CD14-positive monocyte (primary cell): ENCODE measurements around the gene NAA16. TPM values are rescaled to one million over a fixed set of nuclear protein-coding genes. Genes with fewer than 3 reads are reported as not detected.

ENCODE experiments used
- DNase-seq, 3 donors: peaks; one replicate each; pipeline ENCODE4 v3.0.0-alpha.2; 2011 to 2022
- H2AFZ ChIP-seq: 2 replicates; pipeline ENCODE4 v1.6.0; 2012; ENCODE audit warnings: mild to moderate bottlenecking, low read depth, low read length, inconsistent platforms; ENCODE audit not compliant: insufficient read depth, poor library complexity, severe bottlenecking
- H3K27ac ChIP-seq, 2 donors: 1 replicate in 1 of 2; 2 replicates in 1 of 2; pipeline ENCODE4 v1.5.1; 2012 to 2013; ENCODE audit warnings: low read length in 2 of 2, control low read depth in 1 of 2, inconsistent platforms in 1 of 2, low read depth in 1 of 2, mild to moderate bottlenecking in 1 of 2
- H3K27me3 ChIP-seq, 2 donors: one replicate each; pipeline versions ENCODE4 v1.6.0 to v1.6.1; 2011 to 2013; ENCODE audit warnings: low read length in 2 of 2; ENCODE audit not compliant: control insufficient read depth in 2 of 2, insufficient read depth in 2 of 2
- H3K36me3 ChIP-seq, 2 donors: replicated peaks in 1 of 2; 1 replicate in 1 of 2; 2 replicates in 1 of 2; pipeline versions ENCODE4 v1.5.1 to v1.6.1; 2012 to 2013; ENCODE audit warnings: low read length in 2 of 2, control low read depth in 1 of 2, inconsistent platforms in 1 of 2, mild to moderate bottlenecking in 1 of 2; ENCODE audit not compliant: insufficient read depth in 2 of 2, control insufficient read depth in 1 of 2
- H3K4me1 ChIP-seq, 2 donors: 1 replicate in 1 of 2; 2 replicates in 1 of 2; pipeline versions ENCODE4 v1.5.1 to v1.6.1; 2012 to 2013; ENCODE audit warnings: low read length in 2 of 2, control low read depth in 1 of 2, inconsistent platforms in 1 of 2, mild to moderate bottlenecking in 1 of 2, moderate library complexity in 1 of 2; ENCODE audit not compliant: insufficient read depth in 2 of 2, control insufficient read depth in 1 of 2
- H3K4me2 ChIP-seq: replicated peaks from 2 replicates; pipeline ENCODE3; 2012; ENCODE audit warnings: low read length, moderate library complexity, mild to moderate bottlenecking; ENCODE audit not compliant: poor library complexity, severe bottlenecking; ENCODE audit errors: extremely low read depth
- H3K4me3 ChIP-seq, 3 experiments: fragments of 200-600 bp in 1 of 3; sonication (generic) in 1 of 3; replicated peaks in 1 of 3; 1 replicate in 2 of 3; 2 replicates in 1 of 3; pipeline ENCODE4 v1.5.1; 2011 to 2013; ENCODE audit warnings: low read length in 3 of 3, mild to moderate bottlenecking in 3 of 3, control low read depth in 2 of 3, low read depth in 2 of 3, inconsistent platforms in 1 of 3, moderate library complexity in 1 of 3
- H3K79me2 ChIP-seq: 2 replicates; pipeline ENCODE4 v1.6.0; 2012; ENCODE audit warnings: mild to moderate bottlenecking, control low read depth, inconsistent platforms, low read length, moderate library complexity; ENCODE audit not compliant: insufficient read depth
- H3K9ac ChIP-seq: 2 replicates; pipeline ENCODE4 v1.6.0; 2017; ENCODE audit warnings: low read length, mild to moderate bottlenecking; ENCODE audit not compliant: insufficient read depth, poor library complexity, severe bottlenecking
- H3K9me3 ChIP-seq, 2 donors: replicated peaks in 1 of 2; 1 replicate in 1 of 2; 2 replicates in 1 of 2; pipeline versions ENCODE4 v1.5.1 to v1.6.1; 2012 to 2013; ENCODE audit warnings: low read length in 2 of 2, control low read depth in 1 of 2; ENCODE audit not compliant: control insufficient read depth in 1 of 2, insufficient read depth in 1 of 2
- H4K20me1 ChIP-seq: 2 replicates; pipeline ENCODE4 v1.6.0; 2012; ENCODE audit warnings: mild to moderate bottlenecking, low read length, control low read depth, moderate library complexity; ENCODE audit not compliant: insufficient read depth
- H3K27ac Mint-ChIP-seq, 7 donors: one replicate each; pipeline ENCODE4 v1.8.0; 2020; ENCODE audit warnings: mild to moderate bottlenecking in 7 of 7, mixed read lengths in 7 of 7, moderate library complexity in 6 of 7, inconsistent platforms in 2 of 7
- H3K27me3 Mint-ChIP-seq, 3 donors: one replicate each; pipeline ENCODE4 v1.8.0; 2021 to 2022; ENCODE audit warnings: low read depth in 3 of 3, mild to moderate bottlenecking in 3 of 3, mixed read lengths in 3 of 3, moderate library complexity in 3 of 3, inconsistent platforms in 1 of 3
- H3K36me3 Mint-ChIP-seq, 2 donors: one replicate each; pipeline ENCODE4 v1.8.0; 2020; ENCODE audit warnings: mixed read lengths in 2 of 2, inconsistent platforms in 1 of 2, mild to moderate bottlenecking in 1 of 2
- H3K4me1 Mint-ChIP-seq: one replicate; pipeline ENCODE4 v1.8.0; 2020; ENCODE audit warnings: mild to moderate bottlenecking, mixed read lengths
- H3K4me3 Mint-ChIP-seq, 2 donors: one replicate each; pipeline ENCODE4 v1.8.0; 2020; ENCODE audit warnings: mild to moderate bottlenecking in 2 of 2, mixed read lengths in 2 of 2, moderate library complexity in 1 of 2
- H3K9me3 Mint-ChIP-seq, 7 donors: one replicate each; pipeline ENCODE4 v1.8.0; 2020 to 2022; ENCODE audit warnings: mixed read lengths in 7 of 7, mild to moderate bottlenecking in 6 of 7, moderate library complexity in 6 of 7, inconsistent platforms in 2 of 7
- CTCF ChIP-seq: fragments of 200-600 bp; IDR thresholded peaks from one replicate; pipeline ENCODE4 v1.8.0; 2022; ENCODE audit warnings: antibody characterized with exemption, mild to moderate bottlenecking
- WGBS: methylation state at CpG from one replicate; pipeline ENCODE4 v1.1.5; 2013; ENCODE audit warnings: missing lambda C conversion rate; ENCODE audit not compliant: insufficient coverage; 5-methylcytosine and 5-hydroxymethylcytosine counted together
- intact Hi-C, 2 donors: fragments of 100-400 bp; cut with micrococcal nuclease; formaldehyde crosslinking; loops; one replicate each; pipeline versions ENCODE4 v1.15.0 to v1.15.1; 2023
- polyA plus RNA-seq, 3 donors: library from polyadenylated mRNA; depleted of rRNA in 1 of 3; unstranded in 2 of 3; stranded (reverse) in 1 of 3; fragments of 300-500 nt in 2 of 3; fragments of >200 nt in 1 of 3; fragmentation: Illumina TruSeq in 2 of 3; gene quantifications; 1 replicate in 2 of 3; 2 replicates in 1 of 3; pipeline ENCODE4 v1.2.3, GENCODE V29; 2012 to 2021

The NAA16 gene
- polyA plus RNA-seq, 3 donors = 3.8 to 20.6 (median 5.9) TPM

GRCh38 chr13:41398494-41399170 lies 87.6 kb downstream of the NAA16 start:
- no peaks in the 10 kb centered on the region for H3K27me3 ChIP-seq
- intact Hi-C loops = no loop called here
- no peak for DNase-seq
- no peaks in the 10 kb centered on the region for H3K36me3 ChIP-seq
- peaks cover 12% of the 10 kb centered on the region in 2 donors for H3K9me3 ChIP-seq
- no peak overlapping the region for H2AFZ ChIP-seq
- no peak overlapping the region for H3K4me2 ChIP-seq
- H3K27ac ChIP-seq = no peak overlapping the region
- Mint-ChIP-seq H3K36me3 (peaks cover 0 to 2% of the 10 kb centered on the region in 2 donors), H3K4me1 (no peaks in the 10 kb centered on the region), H3K9me3 (peaks cover 6 to 16% (median 10%) of the 10 kb centered on the region in 7 donors), H3K27ac (peak overlapping the region in 1 of 7 donors; percentile 1), H3K4me3 (no peak overlapping the region), H3K27me3 (peaks cover 0 to 4% (median 0%) of the 10 kb centered on the region in 3 donors)
- no peaks in the 10 kb centered on the region for H3K79me2 ChIP-seq
- no peak overlapping the region for H3K4me3 ChIP-seq
- no peaks in the 10 kb centered on the region for H3K4me1 ChIP-seq
- 96% methylated on average over 4 of the region's 7 CpGs for WGBS
- H4K20me1 ChIP-seq = no peaks in the 10 kb centered on the region
- TF ChIP-seq CTCF = no peak
- no peak overlapping the region for H3K9ac ChIP-seq

- no peaks in the 10 kb centered on the region for H3K4me1 ChIP-seq
- no peaks in the 10 kb centered on the region for H3K27me3 ChIP-seq
- no peak overlapping the region for H2AFZ ChIP-seq
- no peaks in the 10 kb centered on the region for H4K20me1 ChIP-seq
- H3K36me3 ChIP-seq = no peaks in the 10 kb centered on the region
- no peak overlapping the region for H3K4me3 ChIP-seq
- DNase-seq = no peak
- no peak overlapping the region for H3K4me2 ChIP-seq
- Mint-ChIP-seq H3K36me3 (no peaks in the 10 kb centered on the region), H3K4me1 (no peaks in the 10 kb centered on the region), H3K4me3 (no peak overlapping the region), H3K27me3 (peaks cover 0 to 2% (median 0%) of the 10 kb centered on the region in 3 donors), H3K9me3 (peaks cover 0 to 2% (median 0%) of the 10 kb centered on the region in 7 donors), H3K27ac (no peak overlapping the region)
- no peak overlapping the region for H3K27ac ChIP-seq
- H3K9me3 ChIP-seq = no peaks in the 10 kb centered on the region
- no peaks in the 10 kb centered on the region for H3K79me2 ChIP-seq
- no peak overlapping the region for H3K9ac ChIP-seq
- WGBS = 92% methylated on average over 2 of the region's 4 CpGs
- intact Hi-C loops = no loop called here
- no peak for TF ChIP-seq CTCF
Measured at GRCh38 chr13:41401366-41401765, 90.3 kb downstream of the NAA16 start.
